ENCODE results near the gene RBM24. TPM values are rescaled to one million over a fixed set of nuclear protein-coding genes. Genes with fewer than 3 reads are reported as not detected.

RBM24 gene
- total RNA-seq, 1 experiment from 2014 or later: 2.0 TPM

DNA sequence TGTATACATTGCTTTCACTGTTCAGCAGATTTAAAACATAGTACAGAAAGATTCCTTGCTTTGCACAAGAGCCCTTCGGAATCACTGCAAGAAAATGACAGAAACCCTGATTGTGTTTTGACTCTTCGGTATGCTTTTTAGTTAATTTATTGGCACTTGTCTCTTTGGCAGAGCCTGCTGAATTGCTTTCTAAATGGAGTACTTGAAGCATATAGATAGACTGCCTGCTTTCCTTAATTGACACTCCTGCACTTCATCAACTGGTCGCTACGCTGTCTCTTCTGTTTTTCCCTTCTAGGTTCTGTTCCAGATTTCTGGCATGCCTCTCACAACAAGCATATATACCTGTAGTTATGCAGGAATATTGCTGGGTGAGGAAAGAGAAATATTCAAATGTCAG, 22.4 kb upstream of the RBM24 start:
- intact Hi-C loops (cut with micrococcal nuclease): no loop called here
- no peak for ATAC-seq
- no peak for DNase-seq
- no peak overlapping the region for H3K27ac ChIP-seq (ENCODE audit: low read length)
- no peaks in the 10 kb centered on the region for H3K4me1 ChIP-seq (ENCODE audit: insufficient read depth, low read length)
- no peaks in the 10 kb centered on the region for H3K9me2 ChIP-seq (replicated peaks; ENCODE audit: low read length)
- CTCF ChIA-PET: interaction anchor here (0.6 kb wide), 1 partner anchor 298 kb away, joined by 3 read pairs; no protein-coding TSS in a partner anchor
- H3K4me2 ChIP-seq (ENCODE audit: low read length): no peak overlapping the region
- no peaks in the 10 kb centered on the region for H3K27me3 ChIP-seq (ENCODE audit: low read length)
- BruUV-seq (replicated peaks): no TSS peak
- H3K9ac ChIP-seq (ENCODE audit: low read length): no peak overlapping the region
- H2AFZ ChIP-seq (ENCODE audit: low read length): no peak overlapping the region
- H3K79me2 ChIP-seq (ENCODE audit: low read length): no peaks in the 10 kb centered on the region
- H3K36me3 ChIP-seq (ENCODE audit: low read depth, low read length): no peaks in the 10 kb centered on the region
- H3F3A ChIP-seq (ENCODE audit: low read length, unreplicated experiment): no peaks in the 10 kb centered on the region
- no peak overlapping the region for H3K4me3 ChIP-seq (ENCODE audit: low read length)
- no peaks in the 10 kb centered on the region for H4K20me1 ChIP-seq (ENCODE audit: low read length)
- TF ChIP-seq, protein P1, sequence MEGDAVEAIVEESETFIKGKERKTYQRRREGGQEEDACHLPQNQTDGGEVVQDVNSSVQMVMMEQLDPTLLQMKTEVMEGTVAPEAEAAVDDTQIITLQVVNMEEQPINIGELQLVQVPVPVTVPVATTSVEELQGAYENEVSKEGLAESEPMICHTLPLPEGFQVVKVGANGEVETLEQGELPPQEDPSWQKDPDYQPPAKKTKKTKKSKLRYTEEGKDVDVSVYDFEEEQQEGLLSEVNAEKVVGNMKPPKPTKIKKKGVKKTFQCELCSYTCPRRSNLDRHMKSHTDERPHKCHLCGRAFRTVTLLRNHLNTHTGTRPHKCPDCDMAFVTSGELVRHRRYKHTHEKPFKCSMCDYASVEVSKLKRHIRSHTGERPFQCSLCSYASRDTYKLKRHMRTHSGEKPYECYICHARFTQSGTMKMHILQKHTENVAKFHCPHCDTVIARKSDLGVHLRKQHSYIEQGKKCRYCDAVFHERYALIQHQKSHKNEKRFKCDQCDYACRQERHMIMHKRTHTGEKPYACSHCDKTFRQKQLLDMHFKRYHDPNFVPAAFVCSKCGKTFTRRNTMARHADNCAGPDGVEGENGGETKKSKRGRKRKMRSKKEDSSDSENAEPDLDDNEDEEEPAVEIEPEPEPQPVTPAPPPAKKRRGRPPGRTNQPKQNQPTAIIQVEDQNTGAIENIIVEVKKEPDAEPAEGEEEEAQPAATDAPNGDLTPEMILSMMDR (conservative IDR thresholded peaks at IDR 0.05; ENCODE audit: low read depth, low read length): no peak
- TF ChIP-seq EZH2phosphoT487 (IDR thresholded peaks at IDR 0.05; ENCODE audit: borderline replicate concordance, low read length) (no peak), EZH2 (IDR thresholded peaks at IDR 0.05; ENCODE audit: low read length, unreplicated experiment) (no peak)
- POLR2A ChIA-PET (ENCODE audit: unreplicated experiment): no interaction called here
- no peaks in the 10 kb centered on the region for H3K9me3 ChIP-seq (ENCODE audit: low read length)

DNA sequence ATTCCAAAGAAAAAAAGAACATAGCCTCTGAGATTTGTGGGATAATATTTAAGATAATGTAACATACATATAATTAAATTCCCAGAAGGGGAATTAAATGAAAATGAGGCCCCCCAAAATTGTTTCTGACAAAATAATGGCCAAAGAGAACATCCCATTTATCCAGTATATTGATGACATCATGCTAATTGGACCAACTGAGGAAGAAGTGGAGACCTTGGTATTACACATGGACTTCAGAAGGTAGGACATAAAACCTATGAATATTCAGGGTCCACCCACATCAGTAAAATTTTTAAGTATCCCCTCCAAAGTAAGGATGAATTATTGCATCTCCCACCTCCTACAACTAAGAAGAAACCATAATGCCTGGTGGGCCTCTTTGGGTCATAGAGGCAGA, 15.6 kb upstream of the RBM24 start:
- POLR2A ChIA-PET (ENCODE audit: unreplicated experiment): no interaction called here
- no peak overlapping the region for H3K4me3 ChIP-seq (ENCODE audit: low read length)
- H3K9me3 ChIP-seq (ENCODE audit: low read length): no peaks in the 10 kb centered on the region
- intact Hi-C loops (cut with micrococcal nuclease): no loop called here
- TF ChIP-seq EZH2phosphoT487 (IDR thresholded peaks at IDR 0.05; ENCODE audit: borderline replicate concordance, low read length) (no peak), EZH2 (IDR thresholded peaks at IDR 0.05; ENCODE audit: low read length, unreplicated experiment) (no peak)
- TF ChIP-seq, protein P1 (conservative IDR thresholded peaks at IDR 0.05; ENCODE audit: low read depth, low read length): no peak
- CTCF ChIA-PET: no interaction called here
- H2AFZ ChIP-seq (ENCODE audit: low read length): no peak overlapping the region
- no peaks in the 10 kb centered on the region for H4K20me1 ChIP-seq (ENCODE audit: low read length)
- no peak overlapping the region for H3K4me2 ChIP-seq (ENCODE audit: low read length)
- no peaks in the 10 kb centered on the region for H3F3A ChIP-seq (ENCODE audit: low read length, unreplicated experiment)
- no peaks in the 10 kb centered on the region for H3K36me3 ChIP-seq (ENCODE audit: low read depth, low read length)
- no TSS peak for BruUV-seq (replicated peaks)
- H3K4me1 ChIP-seq (ENCODE audit: insufficient read depth, low read length): no peaks in the 10 kb centered on the region
- H3K9ac ChIP-seq (ENCODE audit: low read length): no peak overlapping the region
- ATAC-seq: no peak
- no peaks in the 10 kb centered on the region for H3K27me3 ChIP-seq (ENCODE audit: low read length)
- H3K27ac ChIP-seq (ENCODE audit: low read length): no peak overlapping the region
- DNase-seq: no peak
- H3K9me2 ChIP-seq (replicated peaks; ENCODE audit: low read length): no peaks in the 10 kb centered on the region; the same call in 1 of the 2 replicates
- no peaks in the 10 kb centered on the region for H3K79me2 ChIP-seq (ENCODE audit: low read length)

DNA sequence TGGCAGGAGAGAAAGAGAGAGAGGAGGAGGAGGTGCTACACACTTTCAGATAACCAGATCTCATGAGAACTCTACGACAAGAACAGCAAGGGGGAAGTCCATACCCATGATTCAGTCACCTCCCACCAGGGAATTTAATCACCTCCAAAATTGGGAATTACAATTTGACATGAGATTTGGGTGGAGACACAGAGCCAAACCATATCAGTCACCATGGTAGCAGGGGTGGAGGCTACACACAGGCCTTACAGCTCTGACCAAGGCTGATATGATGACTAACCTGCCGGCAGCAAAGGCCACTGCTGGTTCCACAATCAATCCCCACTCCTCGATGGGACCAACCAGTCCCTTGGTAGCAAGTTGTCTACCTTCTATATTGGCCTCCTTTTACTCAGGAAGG, 13.6 kb upstream of the RBM24 start:
- ATAC-seq: no peak
- Histone ChIP-seq H2AFZ (ENCODE audit: low read length) (no peak overlapping the region), H4K20me1 (ENCODE audit: low read length) (no peaks in the 10 kb centered on the region), H3K9ac (ENCODE audit: low read length) (no peak overlapping the region), H3K4me2 (ENCODE audit: low read length) (no peak overlapping the region), H3K27me3 (ENCODE audit: low read length) (no peaks in the 10 kb centered on the region), H3K9me3 (ENCODE audit: low read length) (no peaks in the 10 kb centered on the region), H3F3A (ENCODE audit: low read length, unreplicated experiment) (no peaks in the 10 kb centered on the region), H3K79me2 (ENCODE audit: low read length) (no peaks in the 10 kb centered on the region), H3K27ac (ENCODE audit: low read length) (no peak overlapping the region), H3K4me3 (ENCODE audit: low read length) (no peak overlapping the region), H3K36me3 (ENCODE audit: low read depth, low read length) (no peaks in the 10 kb centered on the region), H3K4me1 (ENCODE audit: insufficient read depth, low read length) (no peaks in the 10 kb centered on the region), H3K9me2 (replicated peaks; ENCODE audit: low read length) (no peaks in the 10 kb centered on the region; the same call in 1 of the 2 replicates)
- CTCF ChIA-PET: no interaction called here
- no peak for DNase-seq
- TF ChIP-seq, protein P1 (conservative IDR thresholded peaks at IDR 0.05; ENCODE audit: low read depth, low read length): no peak
- TF ChIP-seq EZH2 (IDR thresholded peaks at IDR 0.05; ENCODE audit: low read length, unreplicated experiment): no peak
- TF ChIP-seq EZH2phosphoT487 (IDR thresholded peaks at IDR 0.05; ENCODE audit: borderline replicate concordance, low read length): no peak
- BruUV-seq (replicated peaks): no TSS peak
- intact Hi-C loops (cut with micrococcal nuclease): no loop called here
- POLR2A ChIA-PET (ENCODE audit: unreplicated experiment): no interaction called here
